ENCODE data around the gene EDA. TPM values are rescaled to one million over a fixed set of nuclear protein-coding genes. Genes with fewer than 3 reads are reported as not detected.

Gene EDA
- total RNA-seq, 2 donors from 2014 or later = 59.0 to 70.6 TPM

- WGBS, 2 experiments (ENCODE audit: insufficient coverage in 1 of 2, insufficient read length in 1 of 2) = 100% methylated on average over 1 to 2 of the region's 3 CpGs
- H3K9me3 Mint-ChIP-seq = peaks cover 25% of the 10 kb centered on the region
- no peak overlapping the region for H3K27ac Mint-ChIP-seq
- Histone ChIP-seq H3K4me1 (ENCODE audit: control insufficient read depth, insufficient read depth, low read length) (peaks cover 4% of the 10 kb centered on the region), H3K27me3 (ENCODE audit: control insufficient read depth, insufficient read depth, low read length, poor library complexity, severe bottlenecking) (no peaks in the 10 kb centered on the region), H3K27ac (ENCODE audit: low read depth, low read length) (no peak overlapping the region), H3K4me3 (ENCODE audit: low read length) (no peak overlapping the region), H3K36me3 (ENCODE audit: control insufficient read depth, insufficient read depth, low read length) (no peaks in the 10 kb centered on the region), H3K9ac (ENCODE audit: extremely low read depth, low read length, poor library complexity, severe bottlenecking) (no peak overlapping the region), H3K9me3 (ENCODE audit: control insufficient read depth, low read length) (no peaks in the 10 kb centered on the region)
- TF ChIP-seq CTCF (conservative IDR thresholded peaks at IDR 0.05) = no peak
- DNase-seq = no peak
- no peak overlapping the region for H3K4me3 Mint-ChIP-seq
- peaks cover 2% of the 10 kb centered on the region for H3K27me3 Mint-ChIP-seq (ENCODE audit: insufficient read depth)
- H3K36me3 Mint-ChIP-seq (ENCODE audit: low read depth) = no peaks in the 10 kb centered on the region
- no peaks in the 10 kb centered on the region for H3K4me1 Mint-ChIP-seq
Measured at GRCh38 chrX:69600182-69600581, 15.7 kb upstream of the EDA start.

- no peak overlapping the region for H3K4me3 ChIP-seq (ENCODE audit: low read length)
- peak; percentile 47 for DNase-seq
- no peaks in the 10 kb centered on the region for H3K36me3 ChIP-seq (ENCODE audit: control insufficient read depth, insufficient read depth, low read length)
- H3K9me3 Mint-ChIP-seq = peaks cover 26% of the 10 kb centered on the region
- H3K9ac ChIP-seq (ENCODE audit: extremely low read depth, low read length, poor library complexity, severe bottlenecking) = no peak overlapping the region
- no peak overlapping the region for H3K27ac Mint-ChIP-seq
- 86 to 100% methylated on average over 1 to 3 of the region's 3 CpGs for WGBS, 2 experiments (ENCODE audit: insufficient coverage in 1 of 2, insufficient read length in 1 of 2)
- H3K27ac ChIP-seq (ENCODE audit: low read depth, low read length) = no peak overlapping the region
- H3K4me3 Mint-ChIP-seq = no peak overlapping the region
- H3K27me3 ChIP-seq (ENCODE audit: control insufficient read depth, insufficient read depth, low read length, poor library complexity, severe bottlenecking) = no peaks in the 10 kb centered on the region
- H3K36me3 Mint-ChIP-seq (ENCODE audit: low read depth) = no peaks in the 10 kb centered on the region
- TF ChIP-seq CTCF (conservative IDR thresholded peaks at IDR 0.05) = no peak
- H3K4me1 Mint-ChIP-seq = peaks cover 5% of the 10 kb centered on the region
- H3K27me3 Mint-ChIP-seq (ENCODE audit: insufficient read depth) = no peaks in the 10 kb centered on the region
- H3K9me3 ChIP-seq (ENCODE audit: control insufficient read depth, low read length) = no peaks in the 10 kb centered on the region
- peaks cover 4% of the 10 kb centered on the region for H3K4me1 ChIP-seq (ENCODE audit: control insufficient read depth, insufficient read depth, low read length)
Measured at GRCh38 chrX:69603566-69604194, 12.2 kb upstream of the EDA start.

- DNase-seq = peak; percentile 50
- peaks cover 30% of the 10 kb centered on the region for H3K9me3 Mint-ChIP-seq
- Histone ChIP-seq H3K9me3 (ENCODE audit: control insufficient read depth, low read length) (no peaks in the 10 kb centered on the region), H3K27me3 (ENCODE audit: control insufficient read depth, insufficient read depth, low read length, poor library complexity, severe bottlenecking) (no peaks in the 10 kb centered on the region), H3K36me3 (ENCODE audit: control insufficient read depth, insufficient read depth, low read length) (no peaks in the 10 kb centered on the region), H3K27ac (ENCODE audit: low read depth, low read length) (no peak overlapping the region), H3K4me1 (ENCODE audit: control insufficient read depth, insufficient read depth, low read length) (peaks cover 4% of the 10 kb centered on the region), H3K9ac (ENCODE audit: extremely low read depth, low read length, poor library complexity, severe bottlenecking) (no peak overlapping the region), H3K4me3 (ENCODE audit: low read length) (no peak overlapping the region)
- no peak overlapping the region for H3K4me3 Mint-ChIP-seq
- peaks cover 5% of the 10 kb centered on the region for H3K4me1 Mint-ChIP-seq
- TF ChIP-seq CTCF (conservative IDR thresholded peaks at IDR 0.05) = no peak
- H3K36me3 Mint-ChIP-seq (ENCODE audit: low read depth) = no peaks in the 10 kb centered on the region
- no peaks in the 10 kb centered on the region for H3K27me3 Mint-ChIP-seq (ENCODE audit: insufficient read depth)
- 50 to 72% methylated on average over 1 to 4 of the region's 4 CpGs for WGBS, 2 experiments (ENCODE audit: insufficient coverage in 1 of 2, insufficient read length in 1 of 2)
- H3K27ac Mint-ChIP-seq = no peak overlapping the region
Measured at GRCh38 chrX:69605521-69605920, 10.4 kb upstream of the EDA start.
